ENCODE results near the gene AUTS2.

DNA sequence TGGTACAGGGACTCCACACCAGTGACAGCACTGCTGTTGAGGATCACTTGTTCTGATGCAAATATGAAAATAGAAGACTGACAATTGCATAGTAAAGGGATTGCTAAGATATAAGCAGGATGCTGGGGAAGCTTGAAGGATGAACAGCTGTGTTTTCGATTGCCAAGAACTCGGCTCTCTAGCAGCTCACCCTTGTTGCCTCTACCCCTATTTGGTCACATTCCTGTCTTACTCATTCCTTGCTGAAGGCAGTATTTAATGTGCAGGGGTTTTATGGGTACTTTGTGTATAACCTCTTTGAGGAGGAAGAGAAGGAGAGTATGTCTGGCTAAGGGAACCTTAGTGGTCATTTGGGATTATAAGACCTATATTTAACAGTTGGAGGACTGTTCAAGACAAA lies 218.8 kb downstream of the AUTS2 start:
- no peak for TF ChIP-seq ZNF384 (IDR thresholded peaks at IDR 0.05)
- TF ChIP-seq L3MBTL2 (conservative IDR thresholded peaks at IDR 0.05) = no peak
- TF ChIP-seq ELF4 (IDR thresholded peaks at IDR 0.05) = no peak
- no peak for TF ChIP-seq FOXM1 (IDR thresholded peaks at IDR 0.05; ENCODE audit: borderline replicate concordance)
- TF ChIP-seq BHLHE40 (IDR thresholded peaks at IDR 0.05; ENCODE audit: borderline replicate concordance) = no peak
- no peak for TF ChIP-seq LEF1 (IDR thresholded peaks at IDR 0.05; ENCODE audit: borderline replicate concordance)
- no peak for TF ChIP-seq TARDBP (IDR thresholded peaks at IDR 0.05)
- no peak for TF ChIP-seq SP1 (IDR thresholded peaks at IDR 0.05)
- no peak for TF ChIP-seq NFRKB (IDR thresholded peaks at IDR 0.05)
- TF ChIP-seq CTBP1 (IDR thresholded peaks at IDR 0.05; ENCODE audit: borderline replicate concordance) = no peak
- TF ChIP-seq PKNOX1 (IDR thresholded peaks at IDR 0.05) = no peak
